Endothelial cell (in vitro differentiated cells): Measurements from ENCODE around the gene SPG11. TPM values are rescaled to one million over a fixed set of nuclear protein-coding genes. Genes with fewer than 3 reads are reported as not detected.
"Not testable (repeated sequence)": the region's sequence is repeated elsewhere in the genome, so short reads cannot be mapped to it uniquely, and the experiment has no call there.

Experiments
- DNase-seq: peaks from one replicate; pipeline ENCODE4 v3.0.0; 2021; ENCODE audit warnings: low spot score
- H3K27ac Mint-ChIP-seq: one replicate; pipeline ENCODE4 v1.8.0; 2021; ENCODE audit warnings: mixed read lengths, inconsistent platforms; ENCODE audit not compliant: unreplicated experiment
- H3K27me3 Mint-ChIP-seq: one replicate; pipeline ENCODE4 v1.8.0; 2021; ENCODE audit warnings: mild to moderate bottlenecking, moderate library complexity, mixed read lengths, inconsistent platforms; ENCODE audit not compliant: unreplicated experiment
- H3K36me3 Mint-ChIP-seq: one replicate; pipeline ENCODE4 v1.8.0; 2021; ENCODE audit warnings: mild to moderate bottlenecking, low read depth, mixed read lengths, inconsistent platforms; ENCODE audit not compliant: unreplicated experiment
- H3K4me1 Mint-ChIP-seq: one replicate; pipeline ENCODE4 v1.8.0; 2021; ENCODE audit warnings: mild to moderate bottlenecking, mixed read lengths, inconsistent platforms; ENCODE audit not compliant: unreplicated experiment
- H3K4me3 Mint-ChIP-seq: one replicate; pipeline ENCODE4 v1.8.0; 2021; ENCODE audit warnings: mild to moderate bottlenecking, mixed read lengths, inconsistent platforms; ENCODE audit not compliant: unreplicated experiment
- H3K9me3 Mint-ChIP-seq: one replicate; pipeline ENCODE4 v1.8.0; 2021; ENCODE audit warnings: mixed read lengths, inconsistent platforms; ENCODE audit not compliant: unreplicated experiment
- total RNA-seq: library from RNA; stranded (reverse); fragmentation: NEBNext Ultra II Directional; extraction: Animal tissue kit (Norgen Biotek cat#: 25700); gene quantifications from one replicate; pipeline ENCODE4 v1.2.1, GENCODE V29; 2021; ENCODE audit not compliant: unreplicated experiment
- TF ChIP-seq, protein P1 (sequence below): fragments of 200-600 bp; sonication (generic); IDR thresholded peaks from one replicate; pipeline ENCODE4 v1.5.0; 2021; ENCODE audit warnings: antibody characterized with exemption; ENCODE audit not compliant: unreplicated experiment

The SPG11 gene
- total RNA-seq, 1 donor from 2014 or later: 37.1 TPM

GRCh38 chr15:44692659-44693058 is 29.2 kb upstream of the SPG11 start:
- no peaks in the 10 kb centered on the region for H3K9me3 Mint-ChIP-seq
- no peaks in the 10 kb centered on the region for H3K27me3 Mint-ChIP-seq
- TF ChIP-seq, protein P1, sequence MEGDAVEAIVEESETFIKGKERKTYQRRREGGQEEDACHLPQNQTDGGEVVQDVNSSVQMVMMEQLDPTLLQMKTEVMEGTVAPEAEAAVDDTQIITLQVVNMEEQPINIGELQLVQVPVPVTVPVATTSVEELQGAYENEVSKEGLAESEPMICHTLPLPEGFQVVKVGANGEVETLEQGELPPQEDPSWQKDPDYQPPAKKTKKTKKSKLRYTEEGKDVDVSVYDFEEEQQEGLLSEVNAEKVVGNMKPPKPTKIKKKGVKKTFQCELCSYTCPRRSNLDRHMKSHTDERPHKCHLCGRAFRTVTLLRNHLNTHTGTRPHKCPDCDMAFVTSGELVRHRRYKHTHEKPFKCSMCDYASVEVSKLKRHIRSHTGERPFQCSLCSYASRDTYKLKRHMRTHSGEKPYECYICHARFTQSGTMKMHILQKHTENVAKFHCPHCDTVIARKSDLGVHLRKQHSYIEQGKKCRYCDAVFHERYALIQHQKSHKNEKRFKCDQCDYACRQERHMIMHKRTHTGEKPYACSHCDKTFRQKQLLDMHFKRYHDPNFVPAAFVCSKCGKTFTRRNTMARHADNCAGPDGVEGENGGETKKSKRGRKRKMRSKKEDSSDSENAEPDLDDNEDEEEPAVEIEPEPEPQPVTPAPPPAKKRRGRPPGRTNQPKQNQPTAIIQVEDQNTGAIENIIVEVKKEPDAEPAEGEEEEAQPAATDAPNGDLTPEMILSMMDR: no peak
- H3K36me3 Mint-ChIP-seq: no peaks in the 10 kb centered on the region
- no peak overlapping the region for H3K27ac Mint-ChIP-seq
- no peak for DNase-seq
- no peak overlapping the region for H3K4me3 Mint-ChIP-seq
- no peaks in the 10 kb centered on the region for H3K4me1 Mint-ChIP-seq

GRCh38 chr15:44690245-44690644 is 26.8 kb upstream of the SPG11 start:
- H3K36me3 Mint-ChIP-seq, H3K27me3 Mint-ChIP-seq, H3K4me3 Mint-ChIP-seq, H3K9me3 Mint-ChIP-seq, DNase-seq, H3K4me1 Mint-ChIP-seq, H3K27ac Mint-ChIP-seq: not testable (repeated sequence)

GRCh38 chr15:44689318-44689717 is 25.9 kb upstream of the SPG11 start:
- H3K27ac Mint-ChIP-seq, H3K9me3 Mint-ChIP-seq, H3K4me1 Mint-ChIP-seq, H3K27me3 Mint-ChIP-seq, H3K36me3 Mint-ChIP-seq, DNase-seq, H3K4me3 Mint-ChIP-seq: not testable (repeated sequence)

DNA sequence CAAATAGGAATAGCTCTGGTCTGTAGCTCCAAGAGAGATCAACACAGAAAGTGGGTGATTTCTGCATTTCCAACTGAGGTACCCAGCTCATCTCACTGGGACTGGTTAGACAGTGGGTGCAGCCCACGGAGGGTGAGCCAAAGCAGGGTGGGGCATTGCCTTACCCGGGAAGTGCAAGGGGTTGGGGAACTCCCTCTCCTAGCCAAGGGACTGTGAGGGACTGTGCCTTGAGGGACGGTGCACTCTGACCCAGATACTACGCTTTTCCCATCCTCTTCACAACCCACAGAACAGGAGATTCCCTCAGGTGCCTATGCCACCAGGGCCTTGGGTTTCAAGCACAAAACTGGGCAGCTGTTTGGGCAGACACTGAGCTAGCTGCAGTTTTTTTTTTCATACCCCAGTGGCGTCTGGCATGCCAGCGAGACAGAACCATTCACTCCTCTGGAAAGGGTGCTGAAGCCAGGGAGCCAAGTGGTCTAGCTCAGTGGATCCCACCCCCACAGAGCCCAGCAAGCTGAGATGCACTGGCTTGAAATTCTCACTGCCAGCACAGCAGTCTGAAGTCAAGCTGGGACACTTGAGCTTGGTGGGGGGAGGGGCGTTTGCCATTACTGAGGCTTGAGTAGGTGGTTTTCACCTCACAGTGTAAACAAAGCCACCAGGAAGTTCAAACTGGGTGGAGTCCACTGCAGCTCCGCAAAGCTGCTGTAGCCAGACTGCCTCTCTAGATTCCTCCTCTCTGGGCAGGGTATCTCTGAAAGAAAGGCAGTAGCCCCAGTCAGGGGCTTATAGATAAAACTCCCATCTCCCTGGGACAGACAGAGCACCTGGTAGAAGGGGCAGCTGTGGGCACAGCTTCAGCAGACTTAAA is 19.6 kb upstream of the SPG11 start:
- not testable (repeated sequence) for H3K4me3 Mint-ChIP-seq, H3K27me3 Mint-ChIP-seq, H3K9me3 Mint-ChIP-seq, H3K36me3 Mint-ChIP-seq, H3K4me1 Mint-ChIP-seq, H3K27ac Mint-ChIP-seq, DNase-seq

DNA sequence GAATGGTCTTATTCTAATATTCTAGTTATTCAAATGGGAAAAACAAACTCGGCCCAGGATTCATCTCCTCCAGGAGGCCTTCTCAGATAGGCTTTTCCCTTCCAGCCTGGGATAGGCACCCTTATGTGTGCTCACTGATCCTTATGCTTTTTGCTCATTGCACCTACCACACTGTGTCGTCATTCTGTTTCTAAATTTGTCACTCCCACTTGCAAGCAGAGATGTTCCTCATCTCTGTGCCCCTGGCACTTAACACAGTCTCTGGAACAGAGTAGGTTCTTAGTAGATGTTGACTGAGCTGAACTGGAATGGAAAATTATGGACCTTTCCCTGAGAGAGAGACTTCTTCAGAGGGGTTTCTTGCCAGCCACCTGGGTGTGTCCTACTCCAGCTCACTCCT is 18.7 kb upstream of the SPG11 start:
- Mint-ChIP-seq H3K36me3 (no peaks in the 10 kb centered on the region), H3K27me3 (no peaks in the 10 kb centered on the region), H3K27ac (no peak overlapping the region), H3K4me1 (peaks cover 4% of the 10 kb centered on the region), H3K9me3 (no peaks in the 10 kb centered on the region), H3K4me3 (no peak overlapping the region)
- TF ChIP-seq, protein P1: no peak
- no peak for DNase-seq

DNA sequence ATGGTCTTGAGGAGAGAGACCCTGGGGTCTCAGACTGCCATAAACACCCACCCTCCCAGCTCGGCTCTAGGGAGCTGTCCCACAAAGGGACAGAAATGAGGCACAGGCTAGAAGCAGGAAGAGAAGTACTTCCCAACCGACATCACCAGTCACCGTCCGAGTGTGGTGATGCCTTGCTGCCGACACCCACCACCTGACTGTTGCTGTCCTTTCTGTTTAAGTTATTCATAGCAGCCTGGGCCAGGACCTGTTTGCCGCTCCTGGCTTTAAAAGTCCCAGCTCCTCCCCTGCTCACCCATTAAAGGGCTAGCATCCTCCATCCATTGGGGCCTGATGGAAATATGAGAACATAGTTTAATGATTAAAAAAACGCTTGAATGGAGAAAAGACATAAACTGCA is 13.2 kb upstream of the SPG11 start:
- DNase-seq: no peak
- TF ChIP-seq, protein P1: no peak

More for the DNA sequence above, 13.2 kb upstream of the SPG11 start:
- Mint-ChIP-seq H3K27me3 (peaks cover 1% of the 10 kb centered on the region), H3K27ac (no peak overlapping the region), H3K4me1 (peaks cover 4% of the 10 kb centered on the region), H3K36me3 (no peaks in the 10 kb centered on the region), H3K4me3 (no peak overlapping the region), H3K9me3 (no peaks in the 10 kb centered on the region)
